Naive thymus-derived CD4-positive, alpha-beta T cell (primary cell): ENCODE data around the gene NTRK1. TPM values are rescaled to one million over a fixed set of nuclear protein-coding genes. Genes with fewer than 3 reads are reported as not detected.

ENCODE experiments used
- ATAC-seq: fragments of 150-1000 bp; cut with Tn5 transposase; 2 replicates; pipeline ENCODE4 v1.10.0; 2021; ENCODE audit warnings: mild to moderate bottlenecking, moderate library complexity
- CTCF ChIA-PET: fragments of 350-600 bp; sonication (Branson Sonifier 250); formaldehyde crosslinking; loops from one replicate; lab custom pipeline; 2021; ENCODE audit warnings: antibody characterized with exemption; lab: Charles Lee
- POLR2A ChIA-PET: fragments of 350-600 bp; sonication (Branson Sonifier 250); formaldehyde crosslinking; loops from one replicate; lab custom pipeline; 2021; ENCODE audit warnings: antibody characterized with exemption, inconsistent platforms; lab: Charles Lee
- DNase-seq, 9 donors: peaks; one replicate each; pipeline versions ENCODE4 v3.0.0 to v3.0.0-alpha.2; 2020 to 2022; ENCODE audit warnings: mixed read lengths in 1 of 9
- H3K27ac ChIP-seq: one replicate; pipeline ENCODE4 v1.7.0; 2013; ENCODE audit warnings: mild to moderate bottlenecking, low read depth, low read length, moderate library complexity
- H3K27me3 ChIP-seq, 2 donors: one replicate each; pipeline ENCODE4 v1.7.0; 2013; ENCODE audit warnings: low read length in 2 of 2, mild to moderate bottlenecking in 2 of 2, moderate library complexity in 2 of 2; ENCODE audit not compliant: control insufficient read depth in 2 of 2, insufficient read depth in 2 of 2
- H3K36me3 ChIP-seq, 3 experiments: 1 replicate in 2 of 3; 2 replicates in 1 of 3; pipeline ENCODE4 v1.7.0; 2013; ENCODE audit warnings: low read length in 3 of 3, mild to moderate bottlenecking in 3 of 3, moderate library complexity in 1 of 3; ENCODE audit not compliant: insufficient read depth in 3 of 3, control insufficient read depth in 2 of 3
- H3K4me1 ChIP-seq, 2 donors: one replicate each; pipeline ENCODE4 v1.7.0; 2013; ENCODE audit warnings: low read length in 2 of 2, mild to moderate bottlenecking in 2 of 2, moderate library complexity in 1 of 2; ENCODE audit not compliant: control insufficient read depth in 2 of 2, insufficient read depth in 2 of 2
- H3K4me3 ChIP-seq: 2 replicates; pipeline ENCODE4 v1.7.0; 2013; ENCODE audit warnings: mild to moderate bottlenecking, low read length
- H3K9me3 ChIP-seq, 3 experiments: 1 replicate in 2 of 3; 2 replicates in 1 of 3; pipeline ENCODE4 v1.7.0; 2013; ENCODE audit warnings: low read length in 3 of 3; ENCODE audit not compliant: control insufficient read depth in 2 of 3
- H3K27ac Mint-ChIP-seq, 9 donors: one replicate each; pipeline ENCODE4 v1.8.0; 2020 to 2022; ENCODE audit warnings: mixed read lengths in 9 of 9, mild to moderate bottlenecking in 8 of 9, moderate library complexity in 5 of 9, inconsistent platforms in 2 of 9
- H3K27me3 Mint-ChIP-seq, 5 donors: one replicate each; pipeline ENCODE4 v1.8.0; 2021 to 2022; ENCODE audit warnings: mixed read lengths in 5 of 5, mild to moderate bottlenecking in 1 of 5
- H3K36me3 Mint-ChIP-seq, 5 donors: one replicate each; pipeline ENCODE4 v1.8.0; 2020 to 2022; ENCODE audit warnings: mixed read lengths in 5 of 5, mild to moderate bottlenecking in 3 of 5, inconsistent platforms in 1 of 5
- H3K4me1 Mint-ChIP-seq, 7 donors: one replicate each; pipeline ENCODE4 v1.8.0; 2020 to 2022; ENCODE audit warnings: mixed read lengths in 7 of 7, mild to moderate bottlenecking in 3 of 7, inconsistent platforms in 1 of 7
- H3K4me3 Mint-ChIP-seq, 10 donors: one replicate each; pipeline ENCODE4 v1.8.0; 2020 to 2022; ENCODE audit warnings: mild to moderate bottlenecking in 10 of 10, mixed read lengths in 10 of 10, moderate library complexity in 6 of 10, inconsistent platforms in 2 of 10
- H3K9me3 Mint-ChIP-seq, 11 donors: one replicate each; pipeline ENCODE4 v1.8.0; 2020 to 2022; ENCODE audit warnings: mixed read lengths in 11 of 11, mild to moderate bottlenecking in 4 of 11, inconsistent platforms in 1 of 11, moderate library complexity in 1 of 11
- intact Hi-C, 2 donors: fragments of 100-400 bp; cut with micrococcal nuclease; formaldehyde crosslinking; loops; one replicate each; pipeline ENCODE4 v1.15.1; 2023
- polyA plus RNA-seq, 2 donors: library from polyadenylated mRNA; unstranded; fragments of 300-500 nt; fragmentation: Illumina TruSeq; gene quantifications; one replicate each; pipeline ENCODE4 v1.2.3, GENCODE V29; 2021
- total RNA-seq, 6 experiments: library from RNA in 5 of 6; stranded (reverse) in 5 of 6; gene quantifications; 1 replicate in 5 of 6; 2 replicates in 1 of 6; pipeline ENCODE4 v1.2.3 and lab custom pipeline; 2021 to 2026

NTRK1 gene
- total and polyA plus RNA-seq, 7 experiments from 2014 or later: 0.09 to 17.3 (median 3.3) TPM; not detected in 3

DNA sequence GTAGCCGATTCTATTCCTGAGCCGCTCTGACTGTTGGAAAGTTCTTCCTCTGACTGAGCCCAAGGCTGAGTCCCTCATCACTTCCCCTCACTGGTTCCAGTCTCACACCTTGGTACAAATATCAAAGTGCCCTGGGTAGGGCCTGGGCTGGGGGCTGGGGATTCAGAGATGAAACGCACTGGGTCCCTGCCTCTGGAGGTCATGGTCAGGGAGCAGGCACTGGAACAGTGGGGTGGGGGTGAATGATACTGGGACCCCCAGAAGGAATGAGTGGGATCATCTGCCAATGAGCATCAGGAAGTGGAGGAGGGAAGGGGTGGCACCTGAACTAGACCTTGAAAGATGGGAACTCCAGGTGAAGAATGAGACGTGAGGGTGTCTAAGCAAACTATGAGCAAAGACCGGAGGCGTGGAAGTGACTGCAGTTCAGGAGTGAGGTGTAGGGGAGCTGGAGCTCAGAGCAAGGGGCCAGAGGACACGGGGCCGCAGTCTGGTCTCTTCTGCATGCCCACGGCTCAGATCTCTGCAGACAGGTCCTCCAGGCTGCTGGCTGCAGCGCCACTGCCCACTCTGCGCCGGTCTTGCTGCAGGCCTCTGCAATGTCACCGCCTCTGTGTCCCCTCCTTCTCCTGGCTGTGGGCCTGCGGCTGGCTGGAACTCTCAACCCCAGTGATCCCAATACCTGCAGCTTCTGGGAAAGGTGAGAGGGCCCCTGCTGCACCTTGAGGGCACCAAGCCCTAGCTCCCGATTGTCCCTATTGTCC, 42.8 kb downstream of the NTRK1 start:
- ChIA-PET CTCF (interaction anchor here (1.5 kb wide), 1 partner anchor 26 kb away, joined by 3 read pairs; no protein-coding TSS in a partner anchor), POLR2A (no interaction called here)
- H3K4me3 ChIP-seq: no peak overlapping the region
- Mint-ChIP-seq H3K4me1 (peaks cover under 1 to 6% (median 2%) of the 10 kb centered on the region in 7 donors), H3K27ac (no peak overlapping the region), H3K27me3 (peaks cover 0 to 19% (median 9%) of the 10 kb centered on the region in 5 donors), H3K9me3 (no peaks in the 10 kb centered on the region), H3K36me3 (no peaks in the 10 kb centered on the region), H3K4me3 (peak overlapping the region in 1 of 10 donors; percentile 38)
- no peaks in the 10 kb centered on the region for H3K27me3 ChIP-seq
- intact Hi-C loops: no loop called here
- DNase-seq: no peak
- ATAC-seq: no peak
- H3K4me1 ChIP-seq: no peaks in the 10 kb centered on the region
- no peaks in the 10 kb centered on the region for H3K36me3 ChIP-seq
- H3K27ac ChIP-seq: no peak overlapping the region
- H3K9me3 ChIP-seq: no peaks in the 10 kb centered on the region

DNA sequence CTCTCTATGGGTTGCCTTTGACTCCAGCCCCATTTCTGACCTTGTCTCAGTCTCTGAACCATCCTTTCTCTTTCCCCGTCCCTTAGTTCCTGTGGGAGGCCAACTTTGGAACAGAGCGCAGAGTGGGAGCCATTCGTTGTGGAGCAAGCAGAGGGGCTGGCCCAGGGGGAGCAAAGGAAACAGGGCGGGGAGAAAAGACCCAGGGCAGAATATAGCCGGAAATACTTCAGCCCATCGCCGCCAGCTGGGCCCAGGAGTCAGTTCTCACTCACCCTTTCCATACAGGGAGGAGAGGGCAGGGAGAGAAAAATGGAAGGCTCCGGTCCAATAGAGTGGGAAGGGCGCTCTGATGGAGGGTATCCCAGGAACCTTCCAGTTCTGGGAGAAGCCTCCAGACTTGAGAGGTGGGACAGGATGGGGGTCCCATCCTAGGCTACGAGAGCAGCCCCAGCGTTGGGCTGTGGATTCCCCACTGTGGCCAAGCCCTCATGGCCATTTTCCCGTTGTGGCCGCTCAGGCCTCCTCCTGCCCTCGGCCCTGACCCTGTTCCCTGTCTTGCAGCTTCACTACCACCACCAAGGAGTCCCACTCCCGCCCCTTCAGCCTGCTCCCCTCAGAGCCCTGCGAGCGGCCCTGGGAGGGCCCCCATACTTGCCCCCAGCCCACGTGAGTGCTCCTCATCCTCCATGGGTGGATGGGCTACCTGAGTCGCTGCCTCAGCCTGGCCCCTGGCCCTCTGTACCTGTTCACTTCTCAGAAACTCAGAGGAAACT, 43.7 kb downstream of the NTRK1 start:
- peaks cover 0 to 1% (median 0%) of the 10 kb centered on the region in 7 donors for H3K4me1 Mint-ChIP-seq
- no peak overlapping the region for H3K27ac Mint-ChIP-seq
- Histone ChIP-seq H3K4me1 (no peaks in the 10 kb centered on the region), H3K27me3 (no peaks in the 10 kb centered on the region), H3K4me3 (no peak overlapping the region), H3K36me3 (no peaks in the 10 kb centered on the region), H3K27ac (no peak overlapping the region), H3K9me3 (no peaks in the 10 kb centered on the region)
- ChIA-PET POLR2A (no interaction called here), CTCF (no interaction called here)
- no peak for DNase-seq
- H3K36me3 Mint-ChIP-seq: no peaks in the 10 kb centered on the region
- H3K9me3 Mint-ChIP-seq: no peaks in the 10 kb centered on the region
- intact Hi-C loops: no loop called here
- H3K4me3 Mint-ChIP-seq: no peak overlapping the region
- ATAC-seq: no peak
- peaks cover 0 to 13% (median 5%) of the 10 kb centered on the region in 5 donors for H3K27me3 Mint-ChIP-seq

- intact Hi-C loops: no loop called here
- no peaks in the 10 kb centered on the region for H3K36me3 Mint-ChIP-seq
- H3K4me3 Mint-ChIP-seq: no peak overlapping the region
- no peaks in the 10 kb centered on the region for H3K36me3 ChIP-seq
- no peaks in the 10 kb centered on the region for H3K9me3 Mint-ChIP-seq
- H3K4me1 Mint-ChIP-seq: peaks cover 0 to 1% (median 0%) of the 10 kb centered on the region in 7 donors
- H3K4me3 ChIP-seq: no peak overlapping the region
- DNase-seq (no peak), ATAC-seq (no peak)
- H3K27ac ChIP-seq: no peak overlapping the region
- H3K9me3 ChIP-seq: no peaks in the 10 kb centered on the region
- H3K27ac Mint-ChIP-seq: no peak overlapping the region
- peaks cover 0 to 10% (median 5%) of the 10 kb centered on the region in 5 donors for H3K27me3 Mint-ChIP-seq
- no peaks in the 10 kb centered on the region for H3K27me3 ChIP-seq
- CTCF ChIA-PET: no interaction called here
- POLR2A ChIA-PET: no interaction called here
- H3K4me1 ChIP-seq: no peaks in the 10 kb centered on the region
Observed at GRCh38 chr1:156905176-156905575, 44.5 kb downstream of the NTRK1 start.

DNA sequence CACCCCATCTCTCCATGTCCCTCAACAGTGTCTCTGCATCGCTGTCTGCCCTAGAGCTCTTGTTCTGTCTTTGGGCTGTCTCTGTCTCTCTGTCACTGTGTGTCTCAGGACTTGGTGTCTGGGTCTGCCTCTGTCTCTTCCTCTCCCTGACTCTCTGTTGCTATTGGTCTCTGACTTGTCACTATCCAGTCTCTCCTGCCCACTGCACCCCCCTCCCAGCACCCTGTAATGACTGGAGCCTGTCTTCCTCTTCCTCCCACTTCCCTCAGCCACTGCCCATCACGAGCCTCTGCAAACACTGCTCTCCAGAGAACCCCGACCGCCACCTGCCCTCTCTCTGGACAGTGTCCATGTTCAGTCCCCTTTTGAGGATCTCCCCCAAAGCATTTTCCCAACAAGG, 45.0 kb downstream of the NTRK1 start:
- ATAC-seq (no peak), DNase-seq (no peak)
- no peaks in the 10 kb centered on the region for H3K27me3 ChIP-seq
- H3K27ac ChIP-seq: no peak overlapping the region
- POLR2A ChIA-PET: no interaction called here
- no peaks in the 10 kb centered on the region for H3K9me3 Mint-ChIP-seq
- H3K27ac Mint-ChIP-seq: no peak overlapping the region
- CTCF ChIA-PET: no interaction called here
- H3K9me3 ChIP-seq: no peaks in the 10 kb centered on the region
- intact Hi-C loops: no loop called here
- H3K4me3 Mint-ChIP-seq: no peak overlapping the region
- H3K27me3 Mint-ChIP-seq: peaks cover 0 to 10% (median 5%) of the 10 kb centered on the region in 5 donors
- no peaks in the 10 kb centered on the region for H3K36me3 ChIP-seq
- H3K4me3 ChIP-seq: no peak overlapping the region
- no peaks in the 10 kb centered on the region for H3K36me3 Mint-ChIP-seq
- no peaks in the 10 kb centered on the region for H3K4me1 ChIP-seq
- H3K4me1 Mint-ChIP-seq: peaks cover 0 to 1% (median 0%) of the 10 kb centered on the region in 7 donors

DNA sequence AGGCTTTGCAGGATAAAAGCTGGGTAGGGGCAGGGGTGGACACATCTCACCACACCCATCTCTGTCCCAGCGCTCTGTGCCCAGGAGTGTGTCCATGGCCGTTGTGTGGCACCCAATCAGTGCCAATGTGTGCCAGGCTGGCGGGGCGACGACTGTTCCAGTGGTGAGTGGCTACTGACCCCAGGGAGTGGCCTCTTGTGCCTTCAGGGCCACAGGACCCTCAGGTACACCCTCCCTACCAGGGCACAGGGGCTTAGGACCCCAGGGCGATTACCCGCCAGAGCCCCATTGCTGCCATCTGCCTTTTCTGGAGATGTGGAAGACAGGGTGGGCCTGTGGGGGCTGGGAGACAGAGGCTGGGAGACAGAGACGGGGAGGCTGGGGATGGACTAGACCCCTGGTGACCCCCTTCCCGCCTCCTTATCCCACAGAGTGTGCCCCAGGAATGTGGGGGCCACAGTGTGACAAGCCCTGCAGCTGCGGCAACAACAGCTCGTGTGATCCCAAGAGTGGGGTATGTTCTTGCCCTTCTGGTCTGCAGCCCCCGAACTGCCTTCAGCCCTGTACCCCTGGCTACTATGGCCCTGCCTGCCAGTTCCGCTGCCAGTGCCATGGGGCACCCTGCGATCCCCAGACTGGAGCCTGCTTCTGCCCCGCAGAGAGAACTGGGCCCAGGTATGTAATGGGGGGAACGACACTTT, 45.7 kb downstream of the NTRK1 start:
- no peaks in the 10 kb centered on the region for H3K36me3 Mint-ChIP-seq
- H3K4me1 ChIP-seq: no peaks in the 10 kb centered on the region
- H3K27me3 ChIP-seq: no peaks in the 10 kb centered on the region
- H3K36me3 ChIP-seq: no peaks in the 10 kb centered on the region
- no peaks in the 10 kb centered on the region for H3K9me3 ChIP-seq
- H3K4me1 Mint-ChIP-seq: peaks cover 0 to 2% (median 0%) of the 10 kb centered on the region in 7 donors
- peaks cover 0 to 13% (median 6%) of the 10 kb centered on the region in 5 donors for H3K27me3 Mint-ChIP-seq
- ATAC-seq (no peak), DNase-seq (no peak)
- ChIA-PET POLR2A (no interaction called here), CTCF (no interaction called here)
- no peak overlapping the region for H3K4me3 ChIP-seq
- no peak overlapping the region for H3K4me3 Mint-ChIP-seq
- H3K27ac Mint-ChIP-seq: no peak overlapping the region
- intact Hi-C loops: no loop called here
- H3K27ac ChIP-seq: no peak overlapping the region
- no peaks in the 10 kb centered on the region for H3K9me3 Mint-ChIP-seq

DNA sequence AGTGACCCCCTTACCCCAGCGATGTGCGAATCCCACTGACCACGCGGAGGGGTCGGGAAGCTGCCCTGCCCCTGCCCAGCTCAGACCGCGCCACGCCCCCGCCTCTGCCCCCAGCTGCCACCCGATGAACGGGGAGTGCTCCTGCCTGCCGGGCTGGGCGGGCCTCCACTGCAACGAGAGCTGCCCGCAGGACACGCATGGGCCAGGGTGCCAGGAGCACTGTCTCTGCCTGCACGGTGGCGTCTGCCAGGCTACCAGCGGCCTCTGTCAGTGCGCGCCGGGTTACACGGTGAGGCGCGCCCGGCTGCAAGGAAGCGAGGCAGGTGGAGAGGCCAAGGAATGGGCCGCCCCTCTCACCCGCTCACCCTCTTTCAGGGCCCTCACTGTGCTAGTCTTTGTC, 47.9 kb downstream of the NTRK1 start:
- H3K27ac ChIP-seq: no peak overlapping the region
- CTCF ChIA-PET: no interaction called here
- H3K36me3 Mint-ChIP-seq: no peaks in the 10 kb centered on the region
- peaks cover 0 to 1% (median 0%) of the 10 kb centered on the region in 7 donors for H3K4me1 Mint-ChIP-seq
- no peaks in the 10 kb centered on the region for H3K27me3 ChIP-seq
- no peaks in the 10 kb centered on the region for H3K36me3 ChIP-seq
- H3K4me3 Mint-ChIP-seq: no peak overlapping the region
- no peak overlapping the region for H3K4me3 ChIP-seq
- H3K9me3 Mint-ChIP-seq: no peaks in the 10 kb centered on the region
- ATAC-seq: no peak
- no peak for DNase-seq
- POLR2A ChIA-PET: no interaction called here
- intact Hi-C loops: no loop called here
- no peaks in the 10 kb centered on the region for H3K4me1 ChIP-seq
- H3K27me3 Mint-ChIP-seq: peaks cover 0 to 12% (median 6%) of the 10 kb centered on the region in 5 donors
- H3K9me3 ChIP-seq: no peaks in the 10 kb centered on the region
- H3K27ac Mint-ChIP-seq: no peak overlapping the region
